Embryonic facial prominence (tissue), 1 donor: ENCODE results near the gene POLD1.
"Not testable (repeated sequence)": the region's sequence is repeated elsewhere in the genome, so short reads cannot be mapped to it uniquely, and the experiment has no call there.

ENCODE experiments used
- DNase-seq: peaks from one replicate; pipeline ENCODE4 v3.0.0-alpha.2; 2016; ENCODE audit errors: extremely low spot score

Gene POLD1

DNA sequence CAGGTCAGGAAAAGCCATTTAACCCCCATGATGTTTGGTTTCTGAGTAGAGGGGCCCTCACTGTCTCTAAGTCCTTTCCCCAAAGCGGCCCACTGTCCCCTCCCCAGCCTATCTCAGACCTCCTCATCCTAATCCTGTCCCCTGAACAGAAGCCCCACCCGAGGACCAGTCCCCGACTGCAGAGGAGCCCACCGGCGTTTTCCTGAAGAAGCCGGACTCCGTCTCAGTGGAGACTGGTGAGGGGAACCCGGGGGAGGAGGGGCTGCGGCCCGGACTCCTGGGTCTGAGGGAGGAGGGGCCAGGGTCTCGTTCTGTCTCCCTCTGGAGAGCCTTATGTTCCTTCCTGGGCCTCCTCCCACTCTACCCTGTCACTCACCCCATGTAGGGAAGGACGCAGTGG, 51.5 kb downstream of the POLD1 start:
- no peak for DNase-seq

DNA sequence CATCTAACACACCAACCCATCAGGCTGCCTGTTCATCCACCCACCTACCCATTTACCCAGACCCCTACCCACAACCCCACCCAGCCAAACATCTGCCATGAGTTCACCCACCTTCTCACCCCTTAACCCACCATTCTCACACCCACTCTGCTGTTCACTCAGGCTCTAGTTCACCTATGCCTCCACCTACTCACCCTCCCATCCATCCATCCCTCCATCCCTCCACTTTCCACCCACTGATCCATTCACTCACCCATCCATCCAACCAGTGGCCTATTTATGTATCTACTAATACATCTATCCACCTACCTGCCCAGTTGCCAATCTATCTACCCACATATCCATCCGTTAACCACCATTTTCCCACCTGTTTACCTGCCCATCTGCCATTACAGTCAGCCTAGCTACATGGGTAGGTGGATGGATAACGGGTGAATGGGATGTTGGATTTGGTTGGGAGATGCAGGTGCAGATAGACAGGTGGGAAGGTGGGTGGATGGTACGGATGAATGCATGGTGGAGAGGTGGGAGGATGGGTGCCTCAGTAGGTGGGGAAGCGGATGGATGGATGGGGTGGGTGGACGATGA, 53.8 kb downstream of the POLD1 start:
- no peak for DNase-seq

DNA sequence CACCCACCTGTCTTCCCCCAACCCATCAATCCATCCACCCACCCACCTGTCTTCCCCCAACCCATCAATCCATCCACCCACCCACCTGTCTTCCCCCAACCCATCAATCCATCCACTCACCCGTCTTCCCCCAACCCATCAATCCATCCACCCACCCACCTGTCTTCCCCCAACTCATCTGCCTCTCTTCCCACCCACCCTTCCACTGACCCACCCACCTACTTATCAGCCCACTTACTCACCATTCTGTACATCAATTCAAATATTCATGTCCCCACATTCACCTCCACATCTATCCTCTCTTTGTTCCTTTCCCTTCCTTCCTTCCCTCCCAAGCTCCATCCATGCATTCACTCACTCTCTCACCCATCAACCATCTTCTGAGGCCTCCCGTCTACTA, 55.0 kb downstream of the POLD1 start:
- not testable (repeated sequence) for DNase-seq

DNA sequence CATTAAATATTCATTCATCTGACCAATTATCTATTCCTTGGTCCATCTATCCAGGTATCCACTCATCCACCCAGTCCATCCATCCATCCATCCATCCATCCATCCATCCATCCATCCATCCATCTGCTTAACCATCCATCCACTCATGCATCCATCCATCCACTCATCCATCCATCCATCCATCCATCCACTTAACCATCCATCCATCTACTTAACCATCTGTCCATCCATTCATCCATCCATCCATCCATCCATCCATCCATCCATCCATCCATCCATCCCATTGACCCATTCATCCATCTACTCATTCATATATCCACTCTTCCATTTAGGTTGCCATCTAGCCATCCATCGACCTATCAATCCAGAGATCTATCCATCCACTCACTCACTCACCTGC, 59.9 kb downstream of the POLD1 start:
- no peak for DNase-seq

DNA sequence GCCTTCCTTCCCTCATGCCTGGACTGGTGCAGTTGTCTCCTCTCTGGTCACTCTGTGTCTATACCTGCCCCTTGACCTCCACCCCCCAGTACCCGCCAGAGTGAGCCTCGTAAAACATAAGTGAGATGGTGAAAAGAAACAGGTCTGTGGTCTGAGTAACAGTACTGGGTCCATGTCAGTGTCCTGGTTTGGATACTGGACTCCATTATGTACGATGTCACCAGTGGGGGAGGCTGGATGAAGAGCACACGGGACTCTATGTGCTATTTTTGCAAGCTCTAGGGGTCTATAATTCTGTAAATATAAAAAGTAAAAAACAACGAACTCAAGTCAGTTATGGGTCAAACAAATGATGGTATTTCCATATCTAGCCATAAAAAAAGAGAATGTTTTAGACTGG, 62.9 kb downstream of the POLD1 start:
- DNase-seq = no peak

DNA sequence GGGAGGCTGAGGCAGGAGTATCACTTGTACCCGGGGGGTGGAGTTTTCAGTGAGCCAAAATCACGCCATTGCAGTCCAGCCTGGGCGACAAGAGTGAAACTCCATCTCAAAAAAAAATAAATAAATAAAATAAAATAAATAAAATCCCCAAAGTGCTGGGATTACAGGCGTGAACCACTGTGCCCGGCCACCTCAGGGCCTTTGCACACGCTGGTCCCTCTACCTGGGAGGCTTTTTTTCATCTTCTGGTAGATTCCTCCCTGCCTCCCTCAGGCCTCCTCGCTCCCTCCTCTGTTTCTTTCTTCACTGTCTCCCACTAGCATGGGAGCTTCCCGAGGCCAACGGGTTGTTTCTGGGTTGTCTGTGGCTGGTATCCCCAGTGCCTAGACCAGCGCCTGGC, 63.6 kb downstream of the POLD1 start:
- DNase-seq = no peak

DNA sequence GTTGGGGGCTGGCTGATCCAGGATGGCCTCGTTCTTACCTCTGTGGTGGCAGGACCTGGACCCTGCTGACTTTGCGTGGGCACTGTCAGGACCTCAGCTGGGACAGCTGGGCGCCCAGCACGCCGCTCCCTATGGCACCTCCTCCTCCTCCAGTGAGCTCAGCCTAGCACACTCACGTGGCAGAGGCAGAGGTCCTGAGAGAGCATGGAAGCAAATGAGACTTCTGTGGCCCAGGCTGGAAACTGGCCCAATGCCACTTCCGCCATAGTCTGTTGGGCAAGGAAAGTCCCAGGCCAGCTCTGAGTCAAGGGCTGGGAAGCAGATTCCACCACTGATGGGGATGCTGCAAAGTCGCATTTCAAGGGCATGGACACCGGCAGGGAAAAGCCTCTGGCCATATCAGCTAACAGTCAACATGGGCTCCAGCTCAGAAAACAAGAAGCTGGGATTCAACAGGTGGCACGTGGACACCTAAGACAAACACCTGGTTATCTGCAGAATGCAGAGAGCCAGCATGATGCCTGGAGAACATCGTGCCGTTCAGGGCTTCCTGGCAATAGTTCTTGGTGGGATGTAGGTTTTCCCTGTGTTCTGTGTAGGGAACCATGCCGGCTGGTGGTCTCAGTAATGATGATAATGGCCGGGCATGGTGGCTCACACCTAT, 65.2 kb downstream of the POLD1 start:
- DNase-seq = no peak

DNA sequence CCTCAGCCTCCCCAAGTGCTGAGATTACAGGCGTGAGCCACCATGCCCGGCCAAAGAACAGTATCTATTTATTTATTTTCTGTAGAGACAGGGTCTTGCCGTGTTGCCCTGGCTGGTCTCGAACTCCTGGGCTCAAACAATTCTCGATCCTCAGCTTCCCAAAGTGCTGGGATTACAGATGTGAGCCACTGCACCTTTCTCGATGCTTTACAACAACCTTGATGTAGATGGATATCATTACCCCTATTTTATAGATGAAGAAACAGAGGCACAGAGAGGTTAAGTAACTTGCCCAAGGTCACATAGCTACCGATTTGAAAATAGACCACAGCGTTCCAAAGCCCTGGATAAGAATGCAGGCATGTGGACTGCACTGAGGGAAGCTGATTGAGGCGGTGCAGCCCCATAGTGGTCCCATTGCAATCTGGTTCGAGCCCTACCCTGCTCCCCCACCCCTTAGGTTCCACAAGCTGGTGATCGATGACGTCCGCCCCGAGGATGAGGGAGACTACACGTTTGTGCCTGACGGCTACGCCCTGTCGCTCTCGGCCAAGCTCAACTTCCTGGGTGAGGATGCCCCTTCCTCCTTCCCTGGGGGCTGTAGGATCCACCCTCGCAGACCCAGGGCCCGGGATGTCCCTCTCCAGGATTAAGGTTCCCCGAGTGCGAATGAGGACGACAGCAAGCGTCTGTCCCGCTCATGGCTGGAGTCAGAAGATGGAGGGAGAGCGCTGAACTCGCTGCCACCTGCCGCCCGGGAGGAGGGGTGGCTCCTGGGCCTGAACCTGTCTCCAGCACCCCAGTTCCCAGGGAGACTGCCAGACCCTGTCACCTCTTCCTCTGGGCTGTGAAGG, 66.4 kb downstream of the POLD1 start:
- no peak for DNase-seq

DNA sequence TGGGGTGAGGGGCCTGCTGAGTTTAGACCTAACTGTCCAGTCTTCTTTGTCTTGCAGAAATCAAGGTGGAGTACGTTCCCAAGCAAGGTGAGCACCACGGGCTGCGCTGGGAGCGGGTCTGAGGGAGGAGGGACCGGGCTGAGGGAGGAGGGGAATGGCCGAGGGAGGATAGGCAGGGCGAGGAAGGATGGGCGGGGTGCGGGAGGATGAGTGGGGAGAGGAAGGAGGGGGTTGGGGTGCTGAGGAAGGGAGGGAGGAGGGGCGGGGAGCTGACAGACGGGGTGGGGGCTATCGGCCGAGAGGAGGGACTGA, 67.0 kb downstream of the POLD1 start:
- no peak for DNase-seq

DNA sequence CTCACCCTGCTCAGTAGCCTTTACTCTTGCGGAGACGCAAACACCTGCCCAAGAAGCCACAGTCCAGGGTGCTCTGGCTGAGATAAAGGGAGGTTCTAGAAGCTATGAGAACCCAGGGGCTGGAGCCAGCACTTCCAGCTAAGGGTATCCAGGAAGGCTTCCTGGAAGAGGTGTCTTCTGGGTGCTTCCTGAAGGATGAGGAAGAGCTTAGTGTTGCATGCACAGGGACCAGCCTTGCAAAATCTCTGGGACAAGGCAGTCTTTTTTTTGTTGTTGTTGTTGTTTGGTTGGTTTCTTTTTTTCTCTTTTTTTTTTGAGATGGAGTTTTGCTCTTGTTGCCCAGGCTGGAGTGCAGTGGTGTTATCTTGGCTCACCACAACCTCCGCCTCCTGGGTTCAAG, 69.1 kb downstream of the POLD1 start:
- no peak for DNase-seq

DNA sequence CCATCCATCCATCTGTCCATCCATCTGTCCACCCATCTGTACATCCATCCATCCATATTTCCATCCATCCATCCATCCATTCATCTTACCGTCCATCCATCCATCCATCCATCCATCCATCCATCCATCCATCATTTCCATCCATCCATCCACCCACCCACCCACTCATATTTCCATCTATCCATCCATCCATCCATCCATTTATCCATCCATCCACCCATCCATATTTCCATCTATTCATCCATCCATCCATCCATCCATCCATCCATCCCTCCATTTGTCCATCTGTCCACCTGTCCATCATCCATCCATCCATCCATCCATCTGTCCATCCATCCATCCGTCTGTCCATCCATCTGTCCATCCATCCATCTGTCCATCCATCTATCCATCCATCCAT, 71.8 kb downstream of the POLD1 start:
- no peak for DNase-seq

DNA sequence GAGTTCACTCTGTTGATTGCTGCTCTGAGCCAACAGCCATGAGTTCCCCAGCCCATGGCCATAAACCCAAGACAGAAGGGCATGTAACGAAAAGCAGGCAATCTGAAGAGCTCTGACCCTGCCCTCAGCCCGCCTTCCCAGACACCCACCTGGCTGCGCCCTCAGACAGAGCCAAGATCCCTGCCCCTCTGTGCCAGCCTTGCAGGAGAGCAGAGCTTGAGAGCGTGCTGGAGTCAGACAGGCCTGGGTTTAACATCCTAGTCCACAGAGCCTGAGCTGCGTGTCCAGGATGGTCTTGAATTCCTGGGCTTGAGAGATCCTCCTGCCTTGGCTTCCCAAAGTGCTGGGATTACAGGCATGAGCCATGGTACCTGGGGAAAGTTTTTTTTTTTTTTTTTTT, 73.2 kb downstream of the POLD1 start:
- no peak for DNase-seq

DNA sequence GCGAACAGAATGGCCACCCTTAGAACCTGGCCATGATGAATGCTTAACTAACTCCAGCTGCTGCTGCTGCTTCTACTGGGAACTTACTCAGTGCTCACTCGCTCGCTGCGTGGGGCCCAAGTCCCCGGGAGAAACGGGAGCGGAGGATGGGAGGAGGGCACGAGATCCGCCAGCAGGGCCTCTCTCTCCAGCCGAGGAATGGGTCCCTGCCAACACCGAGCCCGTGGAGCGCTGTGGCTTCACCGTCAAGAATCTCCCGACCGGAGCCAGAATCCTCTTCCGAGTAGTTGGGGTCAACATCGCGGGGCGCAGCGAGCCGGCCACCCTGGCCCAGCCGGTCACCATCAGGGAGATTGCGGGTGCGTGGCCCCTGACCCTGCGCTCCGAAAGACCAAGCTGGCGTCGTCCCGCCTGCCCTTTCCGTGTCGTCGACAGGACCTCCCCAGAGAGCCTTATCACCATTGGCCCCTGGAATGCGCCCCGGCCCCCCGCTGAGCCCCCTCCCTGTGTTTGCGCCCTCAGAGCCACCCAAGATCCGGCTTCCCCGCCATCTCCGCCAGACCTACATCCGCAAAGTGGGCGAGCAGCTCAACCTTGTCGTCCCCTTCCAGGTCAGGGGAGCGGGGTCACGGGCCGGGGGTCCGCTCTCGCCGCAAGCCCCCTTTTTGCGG, 74.4 kb downstream of the POLD1 start:
- no peak for DNase-seq

DNA sequence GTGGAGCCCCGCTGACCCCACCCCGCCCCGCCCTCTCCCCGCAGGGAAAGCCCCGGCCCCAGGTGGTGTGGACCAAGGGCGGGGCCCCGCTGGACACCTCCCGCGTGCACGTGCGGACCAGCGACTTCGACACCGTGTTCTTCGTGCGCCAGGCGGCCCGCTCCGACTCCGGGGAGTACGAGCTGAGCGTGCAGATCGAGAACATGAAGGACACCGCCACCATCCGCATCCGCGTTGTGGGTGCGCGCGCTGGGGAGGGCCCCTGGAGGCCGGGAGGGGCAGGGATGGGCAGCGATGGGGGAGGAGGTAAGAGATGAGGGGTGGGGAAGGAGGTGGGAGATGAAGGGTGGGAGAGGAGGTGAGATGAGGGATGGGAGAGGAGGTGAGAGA, 74.9 kb downstream of the POLD1 start:
- DNase-seq = no peak

DNA sequence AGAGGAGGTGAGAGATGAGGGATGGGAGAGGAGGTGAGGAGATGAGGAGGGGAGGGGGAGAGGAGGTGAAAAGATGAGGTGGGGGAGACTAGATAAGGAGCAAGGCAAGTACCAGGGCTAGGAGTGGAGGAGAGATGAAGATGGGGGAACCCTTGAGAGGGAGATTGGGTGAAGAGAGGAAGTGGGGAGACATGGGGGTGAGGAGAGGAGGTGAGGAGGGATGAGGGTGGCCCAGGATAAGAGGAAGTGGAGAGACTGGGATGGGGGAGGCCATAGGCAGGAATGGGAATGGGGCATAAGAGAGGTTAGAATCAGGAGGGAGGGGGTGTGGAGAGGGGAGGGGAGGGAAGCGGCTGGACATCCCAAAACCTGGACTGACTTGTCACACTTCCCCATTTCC, 75.5 kb downstream of the POLD1 start:
- DNase-seq = no peak

DNA sequence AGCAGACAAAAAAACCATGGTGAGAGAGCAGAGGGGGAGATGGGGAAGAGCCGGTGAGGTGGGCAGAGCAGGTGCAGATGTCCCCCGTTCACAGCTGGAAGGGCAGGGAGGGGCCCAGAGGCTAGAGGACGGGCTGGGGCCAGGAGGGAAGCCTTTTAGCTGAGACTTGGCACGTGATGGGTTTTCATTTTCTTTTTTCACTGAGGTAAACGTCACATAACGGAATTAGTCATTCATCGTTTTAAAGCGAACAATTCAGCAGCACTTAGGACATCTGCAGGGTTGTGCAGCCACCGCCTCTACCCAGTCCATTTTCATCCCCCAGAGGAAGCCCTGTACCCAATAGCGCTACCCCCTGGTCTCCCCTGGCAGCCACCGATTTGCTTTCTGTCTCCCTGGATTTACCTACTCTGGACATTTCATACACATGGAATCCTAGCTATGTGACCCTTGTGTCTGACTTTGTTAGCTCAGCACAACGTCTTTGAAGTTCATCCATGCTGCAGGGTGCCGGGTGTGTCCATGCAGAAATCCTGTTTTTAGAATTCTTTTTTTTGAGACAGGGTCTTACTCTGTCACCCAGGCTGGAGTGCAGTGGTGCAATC, 76.1 kb downstream of the POLD1 start:
- no peak for DNase-seq

DNA sequence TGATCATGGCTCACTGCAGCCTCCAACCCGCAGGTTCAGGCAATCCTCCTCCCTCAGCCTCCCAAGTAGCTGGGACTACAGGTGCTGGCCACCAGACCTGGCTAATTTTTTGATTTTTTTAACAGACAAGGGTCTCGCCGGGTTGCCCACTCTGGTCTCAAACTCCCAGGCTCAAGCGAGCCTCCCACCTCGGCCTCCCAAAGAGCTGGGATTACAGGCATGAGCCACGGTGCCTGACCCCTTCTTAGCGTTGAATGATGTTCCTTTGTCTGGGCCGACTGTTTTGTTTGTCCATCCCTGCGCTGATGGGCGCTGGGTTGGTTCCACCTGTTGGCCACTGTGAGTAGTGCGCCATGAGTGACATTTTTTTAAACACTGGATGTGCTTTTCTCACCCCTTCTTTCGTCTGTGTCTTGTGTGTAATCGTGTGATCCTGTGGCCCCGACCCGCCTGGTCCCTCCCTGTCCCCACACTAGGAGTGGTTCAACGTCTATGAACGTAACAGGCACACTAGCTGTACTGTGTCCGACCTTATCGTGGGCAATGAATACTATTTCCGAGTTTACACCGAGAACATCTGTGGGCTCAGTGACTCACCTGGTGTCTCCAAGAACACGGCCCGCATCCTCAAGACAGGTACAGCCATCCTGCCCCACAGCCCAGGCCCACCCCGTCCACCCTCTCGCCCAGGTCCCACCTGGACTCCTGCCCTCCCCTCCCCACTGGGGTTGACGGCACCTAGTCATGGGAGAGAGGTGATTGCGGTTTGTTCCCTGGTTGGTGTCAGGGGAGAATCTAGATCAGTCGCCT, 77.1 kb downstream of the POLD1 start:
- DNase-seq = no peak

DNA sequence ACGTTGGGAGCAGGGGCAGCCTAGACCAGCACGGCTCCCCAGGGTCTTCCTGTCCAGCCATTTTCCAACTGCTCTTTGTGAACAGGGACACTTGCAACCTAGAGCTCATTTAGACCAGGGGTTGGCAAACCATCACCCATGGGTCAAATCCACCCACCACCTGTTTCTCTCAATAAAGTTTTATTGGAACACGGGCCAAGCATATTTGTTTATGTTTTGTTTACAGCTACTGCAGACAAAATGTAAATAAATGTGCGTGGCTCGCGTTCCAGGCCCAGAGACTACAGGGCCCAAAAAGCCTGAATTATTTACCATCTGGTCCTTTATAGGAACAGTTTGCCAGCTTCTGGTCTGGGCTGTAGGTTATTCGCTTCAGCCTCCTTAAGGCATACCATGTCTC, 78.8 kb downstream of the POLD1 start:
- no peak for DNase-seq

DNA sequence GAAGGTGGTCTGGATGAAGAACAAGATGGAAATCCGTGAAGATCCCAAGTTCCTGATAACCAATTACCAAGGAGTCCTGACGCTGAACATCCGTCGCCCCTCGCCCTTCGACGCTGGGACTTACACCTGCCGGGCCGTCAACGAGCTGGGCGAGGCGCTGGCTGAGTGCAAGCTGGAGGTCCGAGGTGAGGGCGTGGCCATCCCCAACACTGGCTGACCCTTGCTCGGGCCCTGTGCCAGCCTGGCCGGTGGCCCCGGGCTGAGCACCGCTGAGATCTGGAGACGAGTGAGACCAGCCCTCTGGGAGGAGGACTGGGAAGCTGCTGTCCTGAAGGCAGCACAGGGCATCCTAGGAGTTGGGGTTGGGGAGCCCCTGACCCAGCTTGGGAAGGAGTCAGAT, 80.2 kb downstream of the POLD1 start:
- no peak for DNase-seq

DNA sequence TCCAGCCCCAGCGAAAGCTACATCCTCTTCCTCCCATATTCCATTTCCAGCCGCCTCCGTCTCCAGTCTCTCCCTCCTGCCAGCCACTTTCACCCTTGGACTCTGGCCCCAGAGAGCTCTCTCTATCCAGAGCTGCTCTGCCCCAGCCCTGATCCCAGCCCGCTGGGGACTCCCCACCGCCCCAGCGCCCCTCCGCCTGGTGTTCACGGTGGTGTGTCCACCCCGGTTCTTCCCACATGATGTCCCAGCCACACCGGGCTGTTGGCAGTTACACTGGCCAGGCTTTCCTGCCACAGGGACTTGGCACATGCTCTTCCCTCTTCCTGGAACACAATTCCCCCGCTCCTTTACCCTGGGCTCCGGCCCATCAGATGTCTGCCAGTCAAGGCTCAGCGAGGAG, 80.9 kb downstream of the POLD1 start:
- DNase-seq = no peak

DNA sequence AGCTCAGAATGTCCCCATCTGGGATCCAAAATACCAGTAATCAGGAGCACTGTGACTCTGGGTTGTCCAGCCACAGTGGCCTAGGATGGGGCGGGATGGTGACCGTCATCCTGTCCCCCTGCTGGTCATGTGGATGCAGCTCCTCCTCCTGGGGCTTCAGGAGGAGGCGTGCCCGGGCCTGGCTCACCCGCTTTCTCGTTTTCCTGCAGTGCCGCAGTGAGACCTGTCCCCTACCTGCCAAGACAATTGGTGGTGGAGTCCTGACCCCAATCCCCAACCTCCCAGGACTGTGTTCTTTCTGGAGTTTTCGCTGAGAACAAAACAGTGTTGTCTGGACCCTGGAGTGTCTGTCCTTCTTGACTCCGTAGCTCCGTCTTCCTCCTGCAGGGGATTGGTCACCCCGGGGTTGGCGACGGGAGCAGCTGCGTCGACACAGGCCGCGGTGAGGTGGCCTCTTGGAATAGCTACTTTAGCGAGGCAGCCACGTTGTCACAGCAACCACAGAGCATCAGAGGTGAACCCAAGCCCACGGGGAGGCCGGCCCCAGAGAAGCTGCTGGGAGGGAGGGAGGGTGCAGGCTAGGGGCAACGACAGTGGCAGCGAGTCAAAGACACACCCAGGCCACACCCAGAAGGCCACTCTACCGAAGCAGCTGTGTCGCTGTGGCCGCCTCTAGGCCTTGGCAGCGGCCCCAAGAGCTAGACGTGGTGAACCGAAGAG, 82.0 kb downstream of the POLD1 start:
- DNase-seq = no peak
